Measurements from ENCODE around the gene CPT1C.

GRCh38 chr19:49718511-49718910 is 27.6 kb downstream of the CPT1C start:
- TF ChIP-seq CTCF (IDR thresholded peaks at IDR 0.05 in 4 of 5, conservative IDR thresholded peaks at IDR 0.05 in 1 of 5) (no peak), POLR2A (IDR thresholded peaks at IDR 0.05) (no peak)
